Activated CD4-positive, alpha-beta T cell treated with anti-CD3 and anti-CD28 coated beads, Interleukin-2, amount 50 U/mL, for 4 hours (primary cell): ENCODE measurements around the gene ADAM33.

Source experiments
- DNase-seq, 2 experiments: peaks; one replicate each; pipeline ENCODE4 v3.0.0-alpha.2; 2020

ADAM33 gene

GRCh38 chr20:3686867-3687321 is 5.1 kb upstream of the ADAM33 start:
- no peak for DNase-seq

- DNase-seq: no peak
Measured at GRCh38 chr20:3686421-3686820, 4.6 kb upstream of the ADAM33 start.

GRCh38 chr20:3685341-3685740 is 3.5 kb upstream of the ADAM33 start:
- no peak for DNase-seq

- no peak for DNase-seq
Measured at GRCh38 chr20:3681352-3681930, 369 bp downstream of the ADAM33 start.

- no peak for DNase-seq
Measured at GRCh38 chr20:3680701-3681351, 984 bp downstream of the ADAM33 start.

- no peak for DNase-seq
Measured at GRCh38 chr20:3679749-3680700, 1.8 kb downstream of the ADAM33 start.

- no peak for DNase-seq
Measured at GRCh38 chr20:3678856-3679720, 2.7 kb downstream of the ADAM33 start.

- DNase-seq: no peak
Measured at GRCh38 chr20:3678198-3678597, 3.6 kb downstream of the ADAM33 start.

GRCh38 chr20:3677733-3678132 is 4.1 kb downstream of the ADAM33 start:
- no peak for DNase-seq

GRCh38 chr20:3674995-3675900 is 6.6 kb downstream of the ADAM33 start:
- no peak for DNase-seq

GRCh38 chr20:3674447-3674846 is 7.4 kb downstream of the ADAM33 start:
- no peak for DNase-seq

GRCh38 chr20:3673221-3674070 is 8.4 kb downstream of the ADAM33 start:
- DNase-seq: no peak

GRCh38 chr20:3672547-3673171 is 9.2 kb downstream of the ADAM33 start:
- no peak for DNase-seq

GRCh38 chr20:3671986-3672546 is 9.7 kb downstream of the ADAM33 start:
- DNase-seq: no peak

- DNase-seq: no peak
Measured at GRCh38 chr20:3670945-3671344, 10.9 kb downstream of the ADAM33 start.

GRCh38 chr20:3670511-3670910 is 11.3 kb downstream of the ADAM33 start:
- DNase-seq: no peak

GRCh38 chr20:3669710-3670367 is 12.0 kb downstream of the ADAM33 start:
- DNase-seq: no peak

GRCh38 chr20:3667434-3668037 is 14.3 kb downstream of the ADAM33 start:
- no peak for DNase-seq

- no peak for DNase-seq
Measured at GRCh38 chr20:3663858-3664257, 18.0 kb downstream of the ADAM33 start.
